IMR-90 (cell line): ENCODE results near the gene SDC3. TPM values are rescaled to one million over a fixed set of nuclear protein-coding genes. Genes with fewer than 3 reads are reported as not detected.

ENCODE experiments used
- ATAC-seq: fragments of 200-7000 bp; cut with Tn5 transposase; 2 replicates; pipeline ENCODE4 v1.9.1; 2020; ENCODE audit warnings: low read depth, mild to moderate bottlenecking, moderate library complexity
- BruUV-seq: library from RNA; stranded (reverse); fragments of 400-500 nt; replicated peaks from 2 replicates; lab custom pipeline; 2021; lab: Mats Ljungman, UMichigan
- CTCF ChIA-PET: fragments of 300-600 bp; formaldehyde crosslinking; extraction: SDS; loops from one replicate; lab custom pipeline; 2021; ENCODE audit warnings: antibody characterized with exemption; lab: Yijun Ruan, JAX
- POLR2A ChIA-PET: fragments of 300-600 bp; sonication (Branson Sonifier 250); formaldehyde crosslinking; loops from one replicate; lab custom pipeline; 2022; ENCODE audit warnings: antibody characterized with exemption; ENCODE audit not compliant: unreplicated experiment; lab: Charles Lee
- DNase-seq: peaks from one replicate; pipeline ENCODE4 v3.0.0; 2013
- H2AFZ ChIP-seq: replicated peaks from 2 replicates; pipeline ENCODE3; 2013; ENCODE audit warnings: low read length, mild to moderate bottlenecking; ENCODE audit not compliant: poor library complexity
- H2AK5ac ChIP-seq: 2 replicates; pipeline ENCODE4 v1.6.1; 2013; ENCODE audit warnings: low read depth, low read length, inconsistent platforms
- H2AK9ac ChIP-seq: replicated peaks from 2 replicates; pipeline ENCODE3; 2013; ENCODE audit warnings: mild to moderate bottlenecking, low read depth, low read length, moderate library complexity; ENCODE audit not compliant: poor library complexity
- H2BK120ac ChIP-seq: 2 replicates; pipeline ENCODE4 v1.6.1; 2013; ENCODE audit warnings: low read depth, low read length, inconsistent platforms
- H2BK15ac ChIP-seq: 3 replicates; pipeline ENCODE4 v1.6.1; 2013; ENCODE audit warnings: low read depth, low read length, inconsistent platforms
- H2BK20ac ChIP-seq: 2 replicates; pipeline ENCODE4 v1.6.1; 2013; ENCODE audit warnings: low read depth, mild to moderate bottlenecking, inconsistent platforms, low read length, moderate library complexity
- H2BK5ac ChIP-seq: 2 replicates; pipeline ENCODE4 v1.6.1; 2013; ENCODE audit warnings: mild to moderate bottlenecking, low read depth, low read length, inconsistent platforms; ENCODE audit not compliant: poor library complexity, severe bottlenecking
- H3K14ac ChIP-seq: replicated peaks from 2 replicates; pipeline ENCODE4 v1.6.1; 2013; ENCODE audit warnings: low read depth, low read length, inconsistent platforms
- H3K18ac ChIP-seq: 2 replicates; pipeline ENCODE4 v1.6.1; 2013; ENCODE audit warnings: low read depth, low read length, control low read depth
- H3K23ac ChIP-seq: 2 replicates; pipeline ENCODE4 v1.6.1; 2013; ENCODE audit warnings: low read depth, low read length, inconsistent platforms
- H3K27ac ChIP-seq: 2 replicates; pipeline ENCODE4 v1.5.1; 2013; ENCODE audit warnings: mild to moderate bottlenecking, control low read depth, low read length; ENCODE audit not compliant: insufficient read depth
- H3K27me3 ChIP-seq: 2 replicates; pipeline ENCODE4 v1.6.1; 2013; ENCODE audit warnings: low read length; ENCODE audit not compliant: control insufficient read depth, insufficient read depth
- H3K36me3 ChIP-seq: 2 replicates; pipeline ENCODE4 v1.6.1; 2013; ENCODE audit warnings: low read length, mixed read lengths; ENCODE audit not compliant: control insufficient read depth, insufficient read depth
- H3K4ac ChIP-seq: 2 replicates; pipeline ENCODE4 v1.6.1; 2013; ENCODE audit warnings: low read depth, low read length, inconsistent platforms
- H3K4me1 ChIP-seq: 2 replicates; pipeline ENCODE4 v1.6.1; 2013; ENCODE audit warnings: low read length, mixed read lengths; ENCODE audit not compliant: control insufficient read depth, insufficient read depth
- H3K4me2 ChIP-seq: 2 replicates; pipeline ENCODE4 v1.6.1; 2013; ENCODE audit warnings: low read depth, mild to moderate bottlenecking, control low read depth, low read length, moderate library complexity
- H3K4me3 ChIP-seq: 2 replicates; pipeline ENCODE4 v1.5.1; 2013; ENCODE audit warnings: low read depth, mild to moderate bottlenecking, control low read depth, low read length, moderate library complexity; ENCODE audit not compliant: insufficient read depth
- H3K56ac ChIP-seq: 2 replicates; pipeline ENCODE4 v1.6.1; 2013; ENCODE audit warnings: low read length, inconsistent platforms; ENCODE audit not compliant: insufficient read depth; ENCODE audit errors: extremely low read depth
- H3K79me1 ChIP-seq, 2 experiments: 2 replicates each; pipeline ENCODE4 v1.6.1; 2013; ENCODE audit warnings: low read length in 2 of 2, inconsistent platforms in 1 of 2, low read depth in 1 of 2
- H3K9ac ChIP-seq: 2 replicates; pipeline ENCODE4 v1.6.1; 2013; ENCODE audit warnings: low read depth, low read length, control low read depth
- H3K9me1 ChIP-seq: 2 replicates; pipeline ENCODE4 v1.6.1; 2013; ENCODE audit warnings: low read length, inconsistent platforms; ENCODE audit not compliant: insufficient read depth
- H3K9me3 ChIP-seq: 2 replicates; pipeline ENCODE4 v1.6.1; 2013; ENCODE audit warnings: low read length; ENCODE audit not compliant: control insufficient read depth, insufficient read depth
- H4K20me1 ChIP-seq: 2 replicates; pipeline ENCODE4 v1.6.1; 2013; ENCODE audit warnings: low read length, inconsistent platforms; ENCODE audit not compliant: insufficient read depth
- H4K5ac ChIP-seq: 2 replicates; pipeline ENCODE4 v1.6.1; 2013; ENCODE audit warnings: mild to moderate bottlenecking, low read depth, low read length, control low read depth
- H4K8ac ChIP-seq, 2 experiments: 2 replicates each; pipeline ENCODE4 v1.6.1; 2013; ENCODE audit warnings: low read depth in 2 of 2, low read length in 2 of 2, control low read depth in 1 of 2, inconsistent platforms in 1 of 2
- H4K91ac ChIP-seq: 2 replicates; pipeline ENCODE4 v1.6.1; 2013; ENCODE audit warnings: low read depth, low read length, inconsistent platforms; ENCODE audit not compliant: insufficient read depth
- CEBPB ChIP-seq: IDR thresholded peaks from 2 replicates; pipeline ENCODE4 v1.6.1; 2012; ENCODE audit warnings: low read depth, low read length, improper control_type of control experiment
- CTCF ChIP-seq: conservative IDR thresholded peaks from 2 replicates; pipeline ENCODE4 v1.5.1; 2012; ENCODE audit warnings: mild to moderate bottlenecking, low read depth, low read length, improper control_type of control experiment
- ELK1 ChIP-seq: fragments of 150-350 bp; IDR thresholded peaks from 2 replicates; pipeline ENCODE4 v1.6.1; 2016; ENCODE audit warnings: low read depth, mild to moderate bottlenecking, low read length, moderate library complexity, borderline replicate concordance
- FOS ChIP-seq: fragments of 150-350 bp; IDR thresholded peaks from 2 replicates; pipeline ENCODE4 v1.6.1; 2016; ENCODE audit warnings: low read depth, low read length
- MAZ ChIP-seq: IDR thresholded peaks from 2 replicates; pipeline ENCODE4 v1.6.1; 2012; ENCODE audit warnings: low read depth, mild to moderate bottlenecking, low read length, improper control_type of control experiment, moderate library complexity, borderline replicate concordance
- POLR2A ChIP-seq: IDR thresholded peaks from 2 replicates; pipeline ENCODE4 v1.6.1; 2012; ENCODE audit warnings: mild to moderate bottlenecking, low read depth, low read length
- RAD21 ChIP-seq: IDR thresholded peaks from 2 replicates; pipeline ENCODE4 v1.6.1; 2012; ENCODE audit warnings: low read length, improper control_type of control experiment
- RCOR1 ChIP-seq: IDR thresholded peaks from 2 replicates; pipeline ENCODE4 v1.6.1; 2012; ENCODE audit warnings: mild to moderate bottlenecking, low read length, improper control_type of control experiment; ENCODE audit not compliant: insufficient replicate concordance
- RFX5 ChIP-seq: IDR thresholded peaks from 2 replicates; pipeline ENCODE4 v1.8.0; 2012; ENCODE audit warnings: low read depth, mild to moderate bottlenecking, low read length, moderate library complexity
- SMC3 ChIP-seq: fragments of 150-350 bp; IDR thresholded peaks from 2 replicates; pipeline ENCODE4 v1.6.1; 2016; ENCODE audit warnings: low read depth, mild to moderate bottlenecking, antibody characterized with exemption, low read length, moderate library complexity
- WGBS, 2 experiments: methylation state at CpG; one replicate each; pipeline versions ENCODE4 v1.1.5 to v1.1.7; 2013; ENCODE audit warnings: missing lambda C conversion rate in 2 of 2; ENCODE audit not compliant: insufficient read length in 1 of 2; ENCODE audit errors: extremely low coverage in 2 of 2; 5-methylcytosine and 5-hydroxymethylcytosine counted together
- dilution Hi-C: fragments of 300-500 bp; cut with HindIII; formaldehyde crosslinking; loops from one replicate; pipeline ENCODE4 v1.14.3; 2018; ENCODE audit warnings: low sequenced_read_pairs; ENCODE audit not compliant: unreplicated experiment
- in situ Hi-C: fragments of 300-500 bp; cut with MboI; formaldehyde crosslinking; loops from 3 replicates; pipeline ENCODE4 v1.14.3; 2019; ENCODE audit warnings: low sequenced_read_pairs, inconsistent platforms, mixed read lengths
- intact Hi-C: fragments of 100-400 bp; cut with micrococcal nuclease; formaldehyde crosslinking; loops from 2 replicates; pipeline ENCODE4 v1.10.0; 2022
- polyA plus RNA-seq, 3 experiments: library from polyadenylated mRNA; depleted of rRNA; stranded (reverse); fragments of >200 nt; gene quantifications; 2 replicates each; pipeline ENCODE4 v1.2.3, GENCODE V29; 2012; ENCODE audit warnings: low replicate concordance in 1 of 3
- total RNA-seq: library from RNA; depleted of rRNA; stranded (reverse); fragments of >200 nt; gene quantifications from 2 replicates; pipeline ENCODE4 v1.2.3, GENCODE V29; 2012

Gene SDC3
- total and polyA plus RNA-seq, 2 of the 4 experiments (the other 2 are of a cell fraction) = 13.1 to 71.5 TPM

GRCh38 chr1:30851286-30851685, 57.3 kb downstream of the SDC3 start:
- Histone ChIP-seq H2BK20ac (no peak overlapping the region), H3K4me1 (peaks cover 3% of the 10 kb centered on the region; the same call in 1 of the 2 replicates), H2BK120ac (no peak overlapping the region), H2BK15ac (no peak overlapping the region), H3K56ac (no peak overlapping the region), H4K8ac (no peak overlapping the region), H3K4ac (no peak overlapping the region), H4K20me1 (no peaks in the 10 kb centered on the region), H3K9me3 (no peaks in the 10 kb centered on the region), H2AFZ (no peak overlapping the region), H3K9me1 (peaks cover 2% of the 10 kb centered on the region; the same call in 1 of the 2 replicates), H3K79me1 (no peaks in the 10 kb centered on the region), H3K23ac (no peak overlapping the region; the same call in 1 of the 2 replicates), H3K27me3 (no peaks in the 10 kb centered on the region), H2AK5ac (no peak overlapping the region), H3K18ac (no peak overlapping the region), H3K4me3 (no peak overlapping the region), H2BK5ac (no peak overlapping the region), H3K4me2 (no peak overlapping the region), H3K36me3 (no peaks in the 10 kb centered on the region), H3K9ac (no peak overlapping the region), H4K5ac (no peak overlapping the region), H4K91ac (no peak overlapping the region), H3K14ac (no peak overlapping the region), H3K27ac (no peak overlapping the region), H2AK9ac (no peak overlapping the region)
- ATAC-seq (no peak), DNase-seq (no peak)
- ChIA-PET POLR2A (no interaction called here), CTCF (no interaction called here)
- in situ Hi-C loops (no loop called here), intact Hi-C loops (no loop called here), dilution Hi-C loops (no loop called here)
- TF ChIP-seq FOS = no peak
- TF ChIP-seq CEBPB = no peak
- TF ChIP-seq RCOR1 = no peak
- TF ChIP-seq RFX5 = no peak
- TF ChIP-seq SMC3 = no peak
- no peak for TF ChIP-seq RAD21
- TF ChIP-seq POLR2A = no peak
- no peak for TF ChIP-seq CTCF
- no peak for TF ChIP-seq ELK1
- TF ChIP-seq MAZ = no peak
- no TSS peak for BruUV-seq
- no CpG with 5 or more reads among the region's 1 CpG for WGBS, 2 experiments
